Umbilical cord (tissue), 2 donors: ENCODE results near the gene GHRL. TPM values are rescaled to one million over a fixed set of nuclear protein-coding genes. Genes with fewer than 3 reads are reported as not detected.

Source experiments
- DNase-seq: peaks from one replicate; pipeline ENCODE4 v3.0.0-alpha.2; 2015; ENCODE audit warnings: low spot score
- total RNA-seq: library from RNA; depleted of rRNA; stranded (reverse); fragments of >200 nt; gene quantifications from one replicate; pipeline ENCODE4 v1.2.3, GENCODE V29; 2014; ENCODE audit warnings: low replicate concordance; ENCODE audit not compliant: insufficient read depth

GHRL gene
- total RNA-seq, 1 donor from 2014 or later = not detected

- no peak for DNase-seq
Observed at GRCh38 chr3:10327592-10327991, 34.8 kb upstream of the GHRL start.

GRCh38 chr3:10322352-10322710 lies 29.6 kb upstream of the GHRL start:
- no peak for DNase-seq

- DNase-seq = no peak
Observed at GRCh38 chr3:10321630-10322351, 29.0 kb upstream of the GHRL start.

GRCh38 chr3:10320320-10320677 lies 27.6 kb upstream of the GHRL start:
- DNase-seq = peak; percentile 6

- DNase-seq = no peak
Observed at GRCh38 chr3:10319804-10320203, 27.1 kb upstream of the GHRL start.

GRCh38 chr3:10319251-10319650 lies 26.5 kb upstream of the GHRL start:
- DNase-seq = no peak

GRCh38 chr3:10317961-10318350 lies 25.2 kb upstream of the GHRL start:
- no peak for DNase-seq

- DNase-seq = no peak
Observed at GRCh38 chr3:10317311-10317960, 24.7 kb upstream of the GHRL start.

- DNase-seq = no peak
Observed at GRCh38 chr3:10315771-10316344, 23.1 kb upstream of the GHRL start.

GRCh38 chr3:10315101-10315500 lies 22.4 kb upstream of the GHRL start:
- no peak for DNase-seq

- no peak for DNase-seq
Observed at GRCh38 chr3:10312861-10313260, 20.1 kb upstream of the GHRL start.

GRCh38 chr3:10312391-10312790 lies 19.6 kb upstream of the GHRL start:
- DNase-seq = no peak

GRCh38 chr3:10311710-10312109 lies 19.0 kb upstream of the GHRL start:
- DNase-seq = no peak

- DNase-seq = no peak
Observed at GRCh38 chr3:10310578-10310977, 17.8 kb upstream of the GHRL start.

GRCh38 chr3:10309736-10310135 lies 17.0 kb upstream of the GHRL start:
- no peak for DNase-seq

GRCh38 chr3:10308678-10309077 lies 15.9 kb upstream of the GHRL start:
- DNase-seq = no peak

- no peak for DNase-seq
Observed at GRCh38 chr3:10306156-10306555, 13.4 kb upstream of the GHRL start.

GRCh38 chr3:10305331-10305902 lies 12.7 kb upstream of the GHRL start:
- DNase-seq = no peak

- DNase-seq = no peak
Observed at GRCh38 chr3:10304905-10305304, 12.2 kb upstream of the GHRL start.

- DNase-seq = no peak
Observed at GRCh38 chr3:10303785-10304184, 11.0 kb upstream of the GHRL start.

- DNase-seq = no peak
Observed at GRCh38 chr3:10303105-10303504, 10.4 kb upstream of the GHRL start.

GRCh38 chr3:10300087-10300486 lies 7.3 kb upstream of the GHRL start:
- no peak for DNase-seq

- no peak for DNase-seq
Observed at GRCh38 chr3:10299679-10300078, 6.9 kb upstream of the GHRL start.
